Peyer's patch (tissue), 4 donors: ENCODE data around the gene SLC6A8.

ENCODE experiments used
- POLR2A ChIP-seq, 2 donors: fragments of 450-650 bp; IDR thresholded peaks; one replicate each; pipeline ENCODE4 v1.5.1; 2017; ENCODE audit warnings: antibody characterized with exemption in 2 of 2, mild to moderate bottlenecking in 2 of 2, moderate library complexity in 2 of 2
- TF ChIP-seq, protein P1 (sequence below), 6 experiments: fragments of 450-650 bp in 4 of 6; fragments of 200-600 bp in 2 of 6; sonication (generic) in 1 of 6; IDR thresholded peaks; one replicate each; pipeline ENCODE4 v1.5.1; 2017 to 2019; ENCODE audit warnings: antibody characterized with exemption in 6 of 6, mild to moderate bottlenecking in 3 of 6, moderate library complexity in 1 of 6

DNA sequence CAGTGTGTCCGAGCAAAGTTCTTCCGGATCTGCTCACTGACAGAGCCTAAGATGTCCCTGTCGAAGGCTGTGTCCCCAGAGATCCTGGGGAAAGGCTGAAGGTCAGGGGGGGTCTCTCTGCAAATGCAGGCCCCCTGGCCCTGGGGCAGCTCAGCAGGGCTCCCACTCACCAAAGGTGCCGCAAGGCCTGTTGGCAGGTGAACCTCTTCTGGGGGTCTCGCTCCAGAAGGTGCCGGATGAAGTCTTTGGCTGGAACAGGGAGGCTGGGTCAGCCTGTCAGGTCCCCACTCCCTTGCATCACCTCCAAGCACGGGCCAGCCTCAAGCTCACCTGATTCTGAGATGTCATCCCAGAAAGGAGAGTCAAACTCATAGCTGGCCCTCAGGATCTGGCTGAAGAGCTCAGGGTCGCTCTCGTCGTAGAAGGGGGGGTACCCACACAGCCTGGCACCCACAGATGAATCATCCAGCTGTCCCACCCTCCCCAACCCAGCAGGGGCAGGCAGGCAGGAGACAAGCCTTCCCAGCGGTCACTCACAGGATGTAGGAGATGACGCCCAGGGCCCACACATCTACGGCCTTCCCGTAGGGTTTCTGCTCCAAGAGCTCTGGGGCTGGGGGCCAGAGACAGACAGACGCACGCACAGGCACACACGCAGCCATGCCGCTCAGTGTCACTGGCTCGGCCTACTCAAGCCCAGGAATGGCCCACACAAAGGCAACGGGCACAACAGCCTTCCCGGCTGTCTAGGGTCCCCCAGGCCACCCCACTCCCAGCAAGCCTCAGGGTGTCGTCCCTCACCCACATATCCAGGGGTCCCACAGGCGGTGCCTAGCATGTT is 16.8 kb upstream of the SLC6A8 start:
- TF ChIP-seq, protein P1, sequence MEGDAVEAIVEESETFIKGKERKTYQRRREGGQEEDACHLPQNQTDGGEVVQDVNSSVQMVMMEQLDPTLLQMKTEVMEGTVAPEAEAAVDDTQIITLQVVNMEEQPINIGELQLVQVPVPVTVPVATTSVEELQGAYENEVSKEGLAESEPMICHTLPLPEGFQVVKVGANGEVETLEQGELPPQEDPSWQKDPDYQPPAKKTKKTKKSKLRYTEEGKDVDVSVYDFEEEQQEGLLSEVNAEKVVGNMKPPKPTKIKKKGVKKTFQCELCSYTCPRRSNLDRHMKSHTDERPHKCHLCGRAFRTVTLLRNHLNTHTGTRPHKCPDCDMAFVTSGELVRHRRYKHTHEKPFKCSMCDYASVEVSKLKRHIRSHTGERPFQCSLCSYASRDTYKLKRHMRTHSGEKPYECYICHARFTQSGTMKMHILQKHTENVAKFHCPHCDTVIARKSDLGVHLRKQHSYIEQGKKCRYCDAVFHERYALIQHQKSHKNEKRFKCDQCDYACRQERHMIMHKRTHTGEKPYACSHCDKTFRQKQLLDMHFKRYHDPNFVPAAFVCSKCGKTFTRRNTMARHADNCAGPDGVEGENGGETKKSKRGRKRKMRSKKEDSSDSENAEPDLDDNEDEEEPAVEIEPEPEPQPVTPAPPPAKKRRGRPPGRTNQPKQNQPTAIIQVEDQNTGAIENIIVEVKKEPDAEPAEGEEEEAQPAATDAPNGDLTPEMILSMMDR (IDR thresholded peaks at IDR 0.05): no peak
- no peak for TF ChIP-seq POLR2A (IDR thresholded peaks at IDR 0.05)
